Bronchial epithelial cell (primary cell): ENCODE results near the gene ZNF569. TPM values are rescaled to one million over a fixed set of nuclear protein-coding genes. Genes with fewer than 3 reads are reported as not detected.
"Not testable (repeated sequence)": the region's sequence is repeated elsewhere in the genome, so short reads cannot be mapped to it uniquely, and the experiment has no call there.

ENCODE experiments used
- DNase-seq: peaks from one replicate; pipeline ENCODE4 v3.0.0-alpha.2; 2010; ENCODE audit warnings: low read depth
- FAIRE-seq: peaks from 2 replicates; lab custom pipeline; 2011; peaks lifted over from hg19 to GRCh38; lab: Jason Lieb, UNC
- H3K27me3 ChIP-seq: 2 replicates; pipeline ENCODE4 v1.5.1; 2011; ENCODE audit warnings: low read length; ENCODE audit not compliant: control insufficient read depth, insufficient read depth
- H3K36me3 ChIP-seq: 2 replicates; pipeline ENCODE4 v1.5.1; 2011; ENCODE audit warnings: low read length; ENCODE audit not compliant: control insufficient read depth, insufficient read depth
- H3K4me3 ChIP-seq: 2 replicates; pipeline ENCODE4 v1.5.1; 2011; ENCODE audit warnings: mild to moderate bottlenecking, low read depth, low read length, control low read depth
- CTCF ChIP-seq: IDR thresholded peaks from 2 replicates; pipeline ENCODE4 v1.5.1; 2011; ENCODE audit warnings: mild to moderate bottlenecking, moderate library complexity, low read length, control low read depth, inconsistent platforms; ENCODE audit not compliant: insufficient read depth, severe bottlenecking
- total RNA-seq: library from RNA; depleted of rRNA; stranded (reverse); fragments of >200 nt; gene quantifications from 2 replicates; pipeline ENCODE4 v1.2.1, GENCODE V29; 2014

The ZNF569 gene
- total RNA-seq, 1 donor from 2014 or later: 2.6 TPM

- Histone ChIP-seq H3K4me3 (no peak overlapping the region), H3K27me3 (no peaks in the 10 kb centered on the region), H3K36me3 (no peaks in the 10 kb centered on the region)
- FAIRE-seq (no peak), DNase-seq (no peak)
- no peak for TF ChIP-seq CTCF
Observed at GRCh38 chr19:37413313-37414084, 53.7 kb downstream of the ZNF569 start.

- no peak for FAIRE-seq
- TF ChIP-seq CTCF: no peak
- H3K36me3 ChIP-seq: no peaks in the 10 kb centered on the region
- no peak for DNase-seq
- no peaks in the 10 kb centered on the region for H3K27me3 ChIP-seq
- H3K4me3 ChIP-seq: no peak overlapping the region
Observed at GRCh38 chr19:37412700-37413099, 54.5 kb downstream of the ZNF569 start.

GRCh38 chr19:37406140-37406846 is 61.0 kb downstream of the ZNF569 start:
- not testable (repeated sequence) for FAIRE-seq, H3K36me3 ChIP-seq, H3K27me3 ChIP-seq, H3K4me3 ChIP-seq, DNase-seq

GRCh38 chr19:37403403-37403802 is 63.8 kb downstream of the ZNF569 start:
- DNase-seq (no peak), FAIRE-seq (no peak)
- no peak for TF ChIP-seq CTCF
- Histone ChIP-seq H3K4me3 (no peak overlapping the region), H3K27me3 (no peaks in the 10 kb centered on the region), H3K36me3 (no peaks in the 10 kb centered on the region)

- no peak for FAIRE-seq
- Histone ChIP-seq H3K36me3 (no peaks in the 10 kb centered on the region), H3K27me3 (no peaks in the 10 kb centered on the region), H3K4me3 (no peak overlapping the region)
- no peak for DNase-seq
- TF ChIP-seq CTCF: no peak
Observed at GRCh38 chr19:37401078-37401477, 66.2 kb downstream of the ZNF569 start.

- not testable (repeated sequence) for H3K27me3 ChIP-seq, FAIRE-seq, H3K36me3 ChIP-seq, DNase-seq, H3K4me3 ChIP-seq
Observed at GRCh38 chr19:37391399-37391798, 75.8 kb downstream of the ZNF569 start.
